ENCODE results near the gene SCN1B. TPM values are rescaled to one million over a fixed set of nuclear protein-coding genes. Genes with fewer than 3 reads are reported as not detected.

SCN1B gene
- total and polyA plus RNA-seq, 2 of the 13 experiments (the other 11 are each of a cell fraction or from before 2014, with no cell fraction given) = 2.7 to 20.1 TPM

DNA sequence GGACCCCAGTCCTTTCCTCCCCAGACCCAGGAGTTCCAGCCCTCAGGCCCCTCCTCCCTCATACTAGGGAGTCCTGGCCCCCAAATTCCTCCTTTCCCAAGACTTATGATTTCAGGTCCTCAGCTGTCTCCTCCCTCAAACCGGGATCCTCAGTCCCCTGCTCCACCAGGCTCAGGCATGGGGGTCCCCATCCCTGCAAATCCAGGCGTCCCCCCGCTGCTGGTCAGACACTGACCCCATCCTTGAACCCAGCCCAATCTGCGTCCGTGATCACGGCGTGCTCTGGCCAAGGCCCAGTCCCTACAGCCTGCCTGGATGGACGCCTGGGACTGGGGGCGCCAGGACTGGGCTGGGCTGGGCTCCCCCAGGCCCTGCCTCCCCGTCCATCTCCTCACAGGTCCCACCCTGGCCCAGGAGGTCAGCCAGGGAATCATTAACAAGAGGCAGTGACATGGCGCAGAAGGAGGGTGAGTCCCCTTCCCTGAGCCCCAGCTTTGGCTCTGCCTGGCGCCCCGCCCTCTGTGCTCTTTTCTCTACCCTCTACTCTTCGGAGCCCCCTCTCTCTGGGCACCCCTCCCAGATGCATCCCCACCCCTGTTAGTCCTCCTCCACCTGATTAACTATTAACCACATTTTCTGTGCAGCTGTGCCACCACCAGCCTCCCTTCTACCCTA, 11.9 kb downstream of the SCN1B start (continued):
- TF ChIP-seq KAT2B (IDR thresholded peaks at IDR 0.05; ENCODE audit: borderline replicate concordance, low read depth, low read length) (no peak), ZFP41 (CRISPR knock-in tag; IDR thresholded peaks at IDR 0.05; ENCODE audit: borderline replicate concordance) (no peak), ARNT2 (CRISPR knock-in tag; IDR thresholded peaks at IDR 0.05; ENCODE audit: low read depth) (no peak; the same call in 1 of the 2 replicates), ATF1 (CRISPR knock-in tag; IDR thresholded peaks at IDR 0.05) (no peak), XRCC5 (optimal IDR thresholded peaks at IDR 0.05; ENCODE audit: low read length) (peak; percentile 4), KDM1A (CRISPR knock-in tag; IDR thresholded peaks at IDR 0.05) (no peak), KLF12 (CRISPR knock-in tag; IDR thresholded peaks at IDR 0.05; ENCODE audit: borderline replicate concordance) (no peak; the same call in 1 of the 2 replicates), ZNF773 (CRISPR knock-in tag; IDR thresholded peaks at IDR 0.05; ENCODE audit: borderline replicate concordance) (no peak), KLF13 (CRISPR knock-in tag; IDR thresholded peaks at IDR 0.05) (no peak), ZNF775 (CRISPR knock-in tag; IDR thresholded peaks at IDR 0.05; ENCODE audit: borderline replicate concordance) (no peak), MATR3 (CRISPR knock-in tag; IDR thresholded peaks at IDR 0.05) (no peak), ZNF75D (CRISPR knock-in tag; IDR thresholded peaks at IDR 0.05; ENCODE audit: borderline replicate concordance) (no peak), ZNF615 (CRISPR knock-in tag; IDR thresholded peaks at IDR 0.05; ENCODE audit: borderline replicate concordance) (no peak), AKAP8 (CRISPR knock-in tag; IDR thresholded peaks at IDR 0.05) (no peak), PHF21A (CRISPR knock-in tag; IDR thresholded peaks at IDR 0.05) (0 out of 2 replicates have a peak, but pooled peaks have one; percentile 15), ZFP37 (CRISPR knock-in tag; IDR thresholded peaks at IDR 0.05; ENCODE audit: borderline replicate concordance) (no peak)
- TF ChIP-seq, protein P1, sequence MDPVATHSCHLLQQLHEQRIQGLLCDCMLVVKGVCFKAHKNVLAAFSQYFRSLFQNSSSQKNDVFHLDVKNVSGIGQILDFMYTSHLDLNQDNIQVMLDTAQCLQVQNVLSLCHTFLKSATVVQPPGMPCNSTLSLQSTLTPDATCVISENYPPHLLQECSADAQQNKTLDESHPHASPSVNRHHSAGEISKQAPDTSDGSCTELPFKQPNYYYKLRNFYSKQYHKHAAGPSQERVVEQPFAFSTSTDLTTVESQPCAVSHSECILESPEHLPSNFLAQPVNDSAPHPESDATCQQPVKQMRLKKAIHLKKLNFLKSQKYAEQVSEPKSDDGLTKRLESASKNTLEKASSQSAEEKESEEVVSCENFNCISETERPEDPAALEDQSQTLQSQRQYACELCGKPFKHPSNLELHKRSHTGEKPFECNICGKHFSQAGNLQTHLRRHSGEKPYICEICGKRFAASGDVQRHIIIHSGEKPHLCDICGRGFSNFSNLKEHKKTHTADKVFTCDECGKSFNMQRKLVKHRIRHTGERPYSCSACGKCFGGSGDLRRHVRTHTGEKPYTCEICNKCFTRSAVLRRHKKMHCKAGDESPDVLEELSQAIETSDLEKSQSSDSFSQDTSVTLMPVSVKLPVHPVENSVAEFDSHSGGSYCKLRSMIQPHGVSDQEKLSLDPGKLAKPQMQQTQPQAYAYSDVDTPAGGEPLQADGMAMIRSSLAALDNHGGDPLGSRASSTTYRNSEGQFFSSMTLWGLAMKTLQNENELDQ (CRISPR knock-in tag; IDR thresholded peaks at IDR 0.05; ENCODE audit: borderline replicate concordance) = no peak
- TF ChIP-seq, protein P2, sequence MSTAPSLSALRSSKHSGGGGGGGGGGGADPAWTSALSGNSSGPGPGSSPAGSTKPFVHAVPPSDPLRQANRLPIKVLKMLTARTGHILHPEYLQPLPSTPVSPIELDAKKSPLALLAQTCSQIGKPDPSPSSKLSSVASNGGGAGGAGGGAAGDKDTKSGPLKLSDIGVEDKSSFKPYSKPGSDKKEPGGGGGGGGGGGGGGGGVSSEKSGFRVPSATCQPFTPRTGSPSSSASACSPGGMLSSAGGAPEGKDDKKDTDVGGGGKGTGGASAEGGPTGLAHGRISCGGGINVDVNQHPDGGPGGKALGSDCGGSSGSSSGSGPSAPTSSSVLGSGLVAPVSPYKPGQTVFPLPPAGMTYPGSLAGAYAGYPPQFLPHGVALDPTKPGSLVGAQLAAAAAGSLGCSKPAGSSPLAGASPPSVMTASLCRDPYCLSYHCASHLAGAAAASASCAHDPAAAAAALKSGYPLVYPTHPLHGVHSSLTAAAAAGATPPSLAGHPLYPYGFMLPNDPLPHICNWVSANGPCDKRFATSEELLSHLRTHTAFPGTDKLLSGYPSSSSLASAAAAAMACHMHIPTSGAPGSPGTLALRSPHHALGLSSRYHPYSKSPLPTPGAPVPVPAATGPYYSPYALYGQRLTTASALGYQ (CRISPR knock-in tag; IDR thresholded peaks at IDR 0.05) = no peak
- TF ChIP-seq, protein P3, sequence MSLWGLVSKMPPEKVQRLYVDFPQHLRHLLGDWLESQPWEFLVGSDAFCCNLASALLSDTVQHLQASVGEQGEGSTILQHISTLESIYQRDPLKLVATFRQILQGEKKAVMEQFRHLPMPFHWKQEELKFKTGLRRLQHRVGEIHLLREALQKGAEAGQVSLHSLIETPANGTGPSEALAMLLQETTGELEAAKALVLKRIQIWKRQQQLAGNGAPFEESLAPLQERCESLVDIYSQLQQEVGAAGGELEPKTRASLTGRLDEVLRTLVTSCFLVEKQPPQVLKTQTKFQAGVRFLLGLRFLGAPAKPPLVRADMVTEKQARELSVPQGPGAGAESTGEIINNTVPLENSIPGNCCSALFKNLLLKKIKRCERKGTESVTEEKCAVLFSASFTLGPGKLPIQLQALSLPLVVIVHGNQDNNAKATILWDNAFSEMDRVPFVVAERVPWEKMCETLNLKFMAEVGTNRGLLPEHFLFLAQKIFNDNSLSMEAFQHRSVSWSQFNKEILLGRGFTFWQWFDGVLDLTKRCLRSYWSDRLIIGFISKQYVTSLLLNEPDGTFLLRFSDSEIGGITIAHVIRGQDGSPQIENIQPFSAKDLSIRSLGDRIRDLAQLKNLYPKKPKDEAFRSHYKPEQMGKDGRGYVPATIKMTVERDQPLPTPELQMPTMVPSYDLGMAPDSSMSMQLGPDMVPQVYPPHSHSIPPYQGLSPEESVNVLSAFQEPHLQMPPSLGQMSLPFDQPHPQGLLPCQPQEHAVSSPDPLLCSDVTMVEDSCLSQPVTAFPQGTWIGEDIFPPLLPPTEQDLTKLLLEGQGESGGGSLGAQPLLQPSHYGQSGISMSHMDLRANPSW (CRISPR knock-in tag; IDR thresholded peaks at IDR 0.05; ENCODE audit: borderline replicate concordance) = no peak
- TF ChIP-seq, protein P4, sequence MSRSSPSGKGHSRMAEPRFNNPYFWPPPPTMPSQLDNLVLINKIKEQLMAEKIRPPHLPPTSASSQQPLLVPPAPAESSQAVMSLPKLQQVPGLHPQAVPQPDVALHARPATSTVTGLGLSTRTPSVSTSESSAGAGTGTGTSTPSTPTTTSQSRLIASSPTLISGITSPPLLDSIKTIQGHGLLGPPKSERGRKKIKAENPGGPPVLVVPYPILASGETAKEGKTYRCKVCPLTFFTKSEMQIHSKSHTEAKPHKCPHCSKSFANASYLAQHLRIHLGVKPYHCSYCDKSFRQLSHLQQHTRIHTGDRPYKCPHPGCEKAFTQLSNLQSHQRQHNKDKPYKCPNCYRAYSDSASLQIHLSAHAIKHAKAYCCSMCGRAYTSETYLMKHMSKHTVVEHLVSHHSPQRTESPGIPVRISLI (CRISPR knock-in tag; IDR thresholded peaks at IDR 0.05; ENCODE audit: borderline replicate concordance) = no peak
